ENCODE measurements around the gene RNF112.

GRCh38 chr17:19449656-19450055 is 38.6 kb downstream of the RNF112 start:
- TF ChIP-seq POLR2A (IDR thresholded peaks at IDR 0.05; ENCODE audit: low read depth, low read length): no peak
- TF ChIP-seq TAF1 (IDR thresholded peaks at IDR 0.05; ENCODE audit: borderline replicate concordance, low read depth, low read length): no peak

All from GM12892 (cell line).